ENCODE results near the gene KCNJ15. TPM values are rescaled to one million over a fixed set of nuclear protein-coding genes. Genes with fewer than 3 reads are reported as not detected.

Gene KCNJ15
- total and polyA plus RNA-seq, 2 experiments from 2014 or later = not detected

GRCh38 chr21:38301321-38302214 is 44.8 kb downstream of the KCNJ15 start:
- no peak overlapping the region for H2AFZ ChIP-seq
- no peak overlapping the region for H3K27ac ChIP-seq (ENCODE audit: low read depth)
- H3K4me3 ChIP-seq = no peak overlapping the region
- H3K9me2 ChIP-seq (ENCODE audit: insufficient read depth) = no peaks in the 10 kb centered on the region
- H3F3A ChIP-seq (replicated peaks; ENCODE audit: low read depth) = no peaks in the 10 kb centered on the region
- H3K4me1 ChIP-seq (ENCODE audit: insufficient read depth) = peaks cover 14% of the 10 kb centered on the region
- Mint-ChIP-seq H3K4me1 (peaks cover 17% of the 10 kb centered on the region; the same call in 2 of the 3 replicates), H3K27ac (no peak overlapping the region), H3K36me3 (ENCODE audit: low read depth) (no peaks in the 10 kb centered on the region), H3K9me3 (no peaks in the 10 kb centered on the region), H3K27me3 (ENCODE audit: insufficient read depth, low read depth, poor library complexity) (no peaks in the 10 kb centered on the region), H3K4me3 (no peak overlapping the region)
- no peaks in the 10 kb centered on the region for H3K27me3 ChIP-seq (ENCODE audit: insufficient read depth)
- no peaks in the 10 kb centered on the region for H4K20me1 ChIP-seq (replicated peaks; ENCODE audit: insufficient read depth)
- H3K36me3 ChIP-seq (ENCODE audit: insufficient read depth) = no peaks in the 10 kb centered on the region
- ATAC-seq (no peak), DNase-seq (ENCODE audit: low spot score) (no peak)
- H3K4me2 ChIP-seq = no peak overlapping the region
- no peaks in the 10 kb centered on the region for H3K79me2 ChIP-seq (replicated peaks; ENCODE audit: insufficient read depth)
- TF ChIP-seq REST (IDR thresholded peaks at IDR 0.05; ENCODE audit: unreplicated experiment) (no peak), ZNF331 (CRISPR knock-in tag; IDR thresholded peaks at IDR 0.05; ENCODE audit: low read depth) (no peak), CREB1 (CRISPR knock-in tag; IDR thresholded peaks at IDR 0.05; ENCODE audit: low read depth) (no peak), EZH2 (IDR thresholded peaks at IDR 0.05; ENCODE audit: low read depth, unreplicated experiment) (no peak), NANOG (IDR thresholded peaks at IDR 0.05; ENCODE audit: borderline replicate concordance) (no peak), EZH2phosphoT487 (IDR thresholded peaks at IDR 0.05; ENCODE audit: unreplicated experiment) (no peak), STAT1 (IDR thresholded peaks at IDR 0.05; ENCODE audit: unreplicated experiment) (no peak), POLR2AphosphoS5 (IDR thresholded peaks at IDR 0.05; ENCODE audit: low read depth) (no peak), JUNB (IDR thresholded peaks at IDR 0.05; ENCODE audit: unreplicated experiment) (no peak), ETS1 (IDR thresholded peaks at IDR 0.05) (no peak), ZNF462 (CRISPR knock-in tag; IDR thresholded peaks at IDR 0.05) (no peak), ZNF114 (CRISPR knock-in tag; IDR thresholded peaks at IDR 0.05) (no peak)
- TF ChIP-seq, protein P1, sequence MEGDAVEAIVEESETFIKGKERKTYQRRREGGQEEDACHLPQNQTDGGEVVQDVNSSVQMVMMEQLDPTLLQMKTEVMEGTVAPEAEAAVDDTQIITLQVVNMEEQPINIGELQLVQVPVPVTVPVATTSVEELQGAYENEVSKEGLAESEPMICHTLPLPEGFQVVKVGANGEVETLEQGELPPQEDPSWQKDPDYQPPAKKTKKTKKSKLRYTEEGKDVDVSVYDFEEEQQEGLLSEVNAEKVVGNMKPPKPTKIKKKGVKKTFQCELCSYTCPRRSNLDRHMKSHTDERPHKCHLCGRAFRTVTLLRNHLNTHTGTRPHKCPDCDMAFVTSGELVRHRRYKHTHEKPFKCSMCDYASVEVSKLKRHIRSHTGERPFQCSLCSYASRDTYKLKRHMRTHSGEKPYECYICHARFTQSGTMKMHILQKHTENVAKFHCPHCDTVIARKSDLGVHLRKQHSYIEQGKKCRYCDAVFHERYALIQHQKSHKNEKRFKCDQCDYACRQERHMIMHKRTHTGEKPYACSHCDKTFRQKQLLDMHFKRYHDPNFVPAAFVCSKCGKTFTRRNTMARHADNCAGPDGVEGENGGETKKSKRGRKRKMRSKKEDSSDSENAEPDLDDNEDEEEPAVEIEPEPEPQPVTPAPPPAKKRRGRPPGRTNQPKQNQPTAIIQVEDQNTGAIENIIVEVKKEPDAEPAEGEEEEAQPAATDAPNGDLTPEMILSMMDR (conservative IDR thresholded peaks at IDR 0.05; ENCODE audit: low read depth in 2 of 2) = no peak

Measured in GM23338 (cell line).